Fibroblast of peridontal ligament (primary cell): ENCODE measurements around the gene SEC23A.

ENCODE experiments used
- DNase-seq: peaks from one replicate; pipeline ENCODE4 v3.0.0-alpha.2; 2010; ENCODE audit errors: extremely low read depth

SEC23A gene

GRCh38 chr14:38991299-38991698, 111.7 kb downstream of the SEC23A start:
- no peak for DNase-seq

GRCh38 chr14:38989922-38990546, 113.0 kb downstream of the SEC23A start:
- DNase-seq = no peak

- no peak for DNase-seq
Measured at GRCh38 chr14:38987781-38988180, 115.3 kb downstream of the SEC23A start.

- no peak for DNase-seq
Measured at GRCh38 chr14:38982837-38983236, 120.2 kb downstream of the SEC23A start.

GRCh38 chr14:38982278-38982677, 120.8 kb downstream of the SEC23A start:
- DNase-seq = no peak
